Cardiac muscle cell (in vitro differentiated cells and primary cell): Measurements from ENCODE around the gene CCDC63. TPM values are rescaled to one million over a fixed set of nuclear protein-coding genes. Genes with fewer than 3 reads are reported as not detected.
A peak's percentile ranks its signal among the peaks of the same experiment; 100 is the strongest.
"Not testable (repeated sequence)": the region's sequence is repeated elsewhere in the genome, so short reads cannot be mapped to it uniquely, and the experiment has no call there.

Source experiments
- DNase-seq, 2 donors: peaks; one replicate each; pipeline versions ENCODE4 v3.0.0 to v3.0.0-alpha.2; 2010 to 2017; ENCODE audit warnings: low read depth in 1 of 2, low spot score in 1 of 2
- H3K27ac ChIP-seq: fragments of 200-600 bp; sonication (generic); 2 replicates; pipeline ENCODE4 v1.5.1; 2016
- H3K27me3 ChIP-seq: fragments of 200-600 bp; sonication (generic); 2 replicates; pipeline ENCODE4 v1.6.0; 2016; ENCODE audit warnings: control low read depth
- H3K36me3 ChIP-seq: fragments of 200-600 bp; sonication (generic); 2 replicates; pipeline ENCODE4 v1.5.1; 2016; ENCODE audit warnings: control low read depth
- H3K4me1 ChIP-seq: fragments of 200-600 bp; sonication (generic); 2 replicates; pipeline ENCODE4 v1.8.1; 2017; ENCODE audit warnings: low read depth, mild to moderate bottlenecking, mixed run types
- H3K4me3 ChIP-seq: fragments of 200-600 bp; sonication (generic); 2 replicates; pipeline ENCODE4 v1.5.1; 2016; ENCODE audit warnings: mild to moderate bottlenecking
- H3K9me3 ChIP-seq: fragments of 200-600 bp; sonication (generic); 2 replicates; pipeline ENCODE4 v1.5.1; 2017; ENCODE audit warnings: low read depth, mild to moderate bottlenecking, control low read depth
- CTCF ChIP-seq: IDR thresholded peaks from 2 replicates; pipeline ENCODE4 v1.5.1; 2012; ENCODE audit warnings: low read depth, mild to moderate bottlenecking, low read length
- polyA plus RNA-seq: library from polyadenylated mRNA; unstranded; fragments of >200 nt; fragmentation: Nextera tagmentation; extraction: Ambion mirVana; gene quantifications from 2 replicates; pipeline ENCODE4 v1.2.1, GENCODE V29; 2016
- total RNA-seq: library from RNA; depleted of rRNA; stranded (reverse); fragments of >200 nt; gene quantifications from 2 replicates; pipeline ENCODE4 v1.2.3, GENCODE V29; 2016

The CCDC63 gene
- total and polyA plus RNA-seq, 2 experiments from 2014 or later: 0.22 TPM; not detected in 1

- Histone ChIP-seq H3K9me3 (no peaks in the 10 kb centered on the region), H3K4me3 (no peak overlapping the region), H3K4me1 (peaks cover 6% of the 10 kb centered on the region), H3K36me3 (no peaks in the 10 kb centered on the region), H3K27ac (no peak overlapping the region), H3K27me3 (no peaks in the 10 kb centered on the region)
- DNase-seq: no peak
- no peak for TF ChIP-seq CTCF
These were observed 10.7 kb downstream of the CCDC63 start for GRCh38 chr12:110857528-110857927.

GRCh38 chr12:110857954-110858353 is 11.2 kb downstream of the CCDC63 start:
- not testable (repeated sequence) for H3K4me3 ChIP-seq, H3K9me3 ChIP-seq, H3K36me3 ChIP-seq, H3K27me3 ChIP-seq, H3K27ac ChIP-seq, DNase-seq, H3K4me1 ChIP-seq

GRCh38 chr12:110858848-110859247 is 12.1 kb downstream of the CCDC63 start:
- H3K9me3 ChIP-seq: no peaks in the 10 kb centered on the region
- TF ChIP-seq CTCF: no peak
- H3K4me3 ChIP-seq: no peak overlapping the region
- no peak overlapping the region for H3K27ac ChIP-seq
- peak in 1 of 2 donors; percentile 36 for DNase-seq
- no peaks in the 10 kb centered on the region for H3K27me3 ChIP-seq
- H3K4me1 ChIP-seq: no peaks in the 10 kb centered on the region
- H3K36me3 ChIP-seq: no peaks in the 10 kb centered on the region

GRCh38 chr12:110860833-110861296 is 14.1 kb downstream of the CCDC63 start:
- TF ChIP-seq CTCF: no peak
- Histone ChIP-seq H3K36me3 (no peaks in the 10 kb centered on the region), H3K9me3 (no peaks in the 10 kb centered on the region), H3K4me1 (no peaks in the 10 kb centered on the region), H3K27me3 (no peaks in the 10 kb centered on the region), H3K4me3 (no peak overlapping the region), H3K27ac (no peak overlapping the region)
- DNase-seq: no peak

- H3K27ac ChIP-seq: no peak overlapping the region
- H3K9me3 ChIP-seq: no peaks in the 10 kb centered on the region
- DNase-seq: no peak
- H3K4me1 ChIP-seq: no peaks in the 10 kb centered on the region
- no peak overlapping the region for H3K4me3 ChIP-seq
- no peaks in the 10 kb centered on the region for H3K36me3 ChIP-seq
- TF ChIP-seq CTCF: no peak
- H3K27me3 ChIP-seq: no peaks in the 10 kb centered on the region
These were observed 14.9 kb downstream of the CCDC63 start for GRCh38 chr12:110861729-110862128.

- DNase-seq: no peak
- no peaks in the 10 kb centered on the region for H3K36me3 ChIP-seq
- no peak overlapping the region for H3K4me3 ChIP-seq
- no peaks in the 10 kb centered on the region for H3K9me3 ChIP-seq
- H3K27me3 ChIP-seq: no peaks in the 10 kb centered on the region
- no peak for TF ChIP-seq CTCF
- H3K27ac ChIP-seq: no peak overlapping the region
- no peaks in the 10 kb centered on the region for H3K4me1 ChIP-seq
These were observed 15.5 kb downstream of the CCDC63 start for GRCh38 chr12:110862329-110862728.
